ENCODE results near the gene UCK2. TPM values are rescaled to one million over a fixed set of nuclear protein-coding genes. Genes with fewer than 3 reads are reported as not detected.

Gene UCK2
- total and polyA plus RNA-seq, 2 experiments from 2014 or later, result 101 to 149 TPM

DNA sequence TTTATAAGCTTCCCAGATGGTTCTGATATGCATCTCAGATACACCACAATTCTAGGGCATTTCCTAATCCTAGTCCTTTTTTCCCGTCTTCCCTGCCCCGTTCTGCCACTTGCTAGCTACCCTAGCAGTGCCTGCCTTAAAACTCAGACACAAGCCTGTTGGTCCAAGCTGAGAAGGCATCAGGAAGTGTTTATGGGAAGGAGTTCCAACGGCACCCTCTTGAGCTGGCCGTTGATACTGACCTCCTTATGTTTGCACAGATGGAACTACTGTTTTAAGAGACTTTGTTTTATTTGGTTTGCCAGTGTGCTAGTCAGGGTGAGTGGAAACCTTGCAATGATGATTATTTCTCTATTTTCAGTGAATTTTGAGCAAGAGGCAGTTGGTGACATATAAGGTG is 67.2 kb downstream of the UCK2 start:
- Histone ChIP-seq H3F3A (replicated peaks; ENCODE audit: low read depth) (no peaks in the 10 kb centered on the region), H3K4me3 (no peak overlapping the region), H3K79me2 (replicated peaks; ENCODE audit: insufficient read depth) (peaks cover 79% of the 10 kb centered on the region), H3K27me3 (ENCODE audit: insufficient read depth) (no peaks in the 10 kb centered on the region), H2AFZ (no peak overlapping the region), H3K4me2 (no peak overlapping the region), H4K20me1 (replicated peaks; ENCODE audit: insufficient read depth) (peaks cover 39% of the 10 kb centered on the region), H3K36me3 (ENCODE audit: insufficient read depth) (peaks cover 32% of the 10 kb centered on the region), H3K4me1 (ENCODE audit: insufficient read depth) (no peaks in the 10 kb centered on the region), H3K9me2 (ENCODE audit: insufficient read depth) (no peaks in the 10 kb centered on the region), H3K27ac (ENCODE audit: low read depth) (no peak overlapping the region)
- Mint-ChIP-seq H3K4me1 (peaks cover 9% of the 10 kb centered on the region; the same call in 1 of the 3 replicates), H3K36me3 (ENCODE audit: low read depth) (peaks cover 87% of the 10 kb centered on the region), H3K4me3 (no peak overlapping the region), H3K9me3 (peaks cover 4% of the 10 kb centered on the region; the same call in 2 of the 3 replicates), H3K27me3 (ENCODE audit: insufficient read depth, low read depth, poor library complexity) (peaks cover 6% of the 10 kb centered on the region), H3K27ac (no peak overlapping the region)
- ATAC-seq (no peak; the same call in 2 of the 3 replicates), DNase-seq (ENCODE audit: low spot score) (no peak)
- no peak for TF ChIP-seq STAT1 (IDR thresholded peaks at IDR 0.05; ENCODE audit: unreplicated experiment)
- TF ChIP-seq, protein P1, sequence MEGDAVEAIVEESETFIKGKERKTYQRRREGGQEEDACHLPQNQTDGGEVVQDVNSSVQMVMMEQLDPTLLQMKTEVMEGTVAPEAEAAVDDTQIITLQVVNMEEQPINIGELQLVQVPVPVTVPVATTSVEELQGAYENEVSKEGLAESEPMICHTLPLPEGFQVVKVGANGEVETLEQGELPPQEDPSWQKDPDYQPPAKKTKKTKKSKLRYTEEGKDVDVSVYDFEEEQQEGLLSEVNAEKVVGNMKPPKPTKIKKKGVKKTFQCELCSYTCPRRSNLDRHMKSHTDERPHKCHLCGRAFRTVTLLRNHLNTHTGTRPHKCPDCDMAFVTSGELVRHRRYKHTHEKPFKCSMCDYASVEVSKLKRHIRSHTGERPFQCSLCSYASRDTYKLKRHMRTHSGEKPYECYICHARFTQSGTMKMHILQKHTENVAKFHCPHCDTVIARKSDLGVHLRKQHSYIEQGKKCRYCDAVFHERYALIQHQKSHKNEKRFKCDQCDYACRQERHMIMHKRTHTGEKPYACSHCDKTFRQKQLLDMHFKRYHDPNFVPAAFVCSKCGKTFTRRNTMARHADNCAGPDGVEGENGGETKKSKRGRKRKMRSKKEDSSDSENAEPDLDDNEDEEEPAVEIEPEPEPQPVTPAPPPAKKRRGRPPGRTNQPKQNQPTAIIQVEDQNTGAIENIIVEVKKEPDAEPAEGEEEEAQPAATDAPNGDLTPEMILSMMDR (conservative IDR thresholded peaks at IDR 0.05; ENCODE audit: low read depth in 2 of 2), result 0 out of 4 replicates have a peak, but pooled peaks have one; percentile 7 to 21

- Mint-ChIP-seq H3K36me3 (ENCODE audit: low read depth) (peaks cover 87% of the 10 kb centered on the region), H3K4me3 (no peak overlapping the region), H3K27ac (peak overlapping the region; percentile 35; the same call in 1 of the 2 replicates), H3K4me1 (peaks cover 12% of the 10 kb centered on the region; the same call in 1 of the 3 replicates), H3K27me3 (ENCODE audit: insufficient read depth, low read depth, poor library complexity) (peaks cover 9% of the 10 kb centered on the region), H3K9me3 (peaks cover 4% of the 10 kb centered on the region; the same call in 2 of the 3 replicates)
- Histone ChIP-seq H4K20me1 (replicated peaks; ENCODE audit: insufficient read depth) (peaks cover 32% of the 10 kb centered on the region), H3F3A (replicated peaks; ENCODE audit: low read depth) (no peaks in the 10 kb centered on the region), H3K4me3 (no peak overlapping the region), H3K27ac (ENCODE audit: low read depth) (no peak overlapping the region), H2AFZ (no peak overlapping the region), H3K27me3 (ENCODE audit: insufficient read depth) (no peaks in the 10 kb centered on the region), H3K36me3 (ENCODE audit: insufficient read depth) (peaks cover 32% of the 10 kb centered on the region), H3K9me2 (ENCODE audit: insufficient read depth) (no peaks in the 10 kb centered on the region), H3K4me2 (no peak overlapping the region), H3K79me2 (replicated peaks; ENCODE audit: insufficient read depth) (peaks cover 72% of the 10 kb centered on the region), H3K4me1 (ENCODE audit: insufficient read depth) (no peaks in the 10 kb centered on the region)
- no peak for ATAC-seq
- TF ChIP-seq POLR2AphosphoS5 (IDR thresholded peaks at IDR 0.05; ENCODE audit: low read depth) (no peak), EZH2 (IDR thresholded peaks at IDR 0.05; ENCODE audit: low read depth, unreplicated experiment) (no peak), EZH2phosphoT487 (IDR thresholded peaks at IDR 0.05; ENCODE audit: unreplicated experiment) (no peak), JUNB (IDR thresholded peaks at IDR 0.05; ENCODE audit: unreplicated experiment) (no peak), CREB1 (CRISPR knock-in tag; IDR thresholded peaks at IDR 0.05; ENCODE audit: low read depth) (no peak)
- no peak for DNase-seq (ENCODE audit: low spot score)
Measured at GRCh38 chr1:165895451-165895871, 68.0 kb downstream of the UCK2 start.

DNA sequence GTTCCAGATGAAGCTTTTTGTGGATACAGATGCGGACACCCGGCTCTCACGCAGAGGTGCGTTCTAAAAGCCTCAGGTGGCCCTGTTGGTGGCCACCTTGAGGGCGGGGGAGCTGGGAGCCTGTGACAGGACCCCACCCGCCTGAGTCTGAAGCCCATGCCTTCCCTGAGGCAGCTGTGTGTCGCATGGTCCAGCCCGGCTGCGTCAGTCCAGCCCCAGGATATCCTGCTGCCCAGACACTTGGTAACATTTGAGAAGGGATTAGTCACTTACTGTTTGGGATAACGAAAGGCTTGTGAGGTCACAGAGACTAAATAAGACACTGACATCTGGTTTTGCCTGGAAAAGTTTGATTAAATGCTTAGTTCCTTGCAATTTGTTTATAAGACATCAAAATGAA is 68.9 kb downstream of the UCK2 start:
- peaks cover 11% of the 10 kb centered on the region for H3K27me3 Mint-ChIP-seq (ENCODE audit: insufficient read depth, low read depth, poor library complexity)
- no peak for ATAC-seq
- H3K4me2 ChIP-seq, result no peak overlapping the region
- no peak overlapping the region for H3K27ac Mint-ChIP-seq
- H3K4me1 Mint-ChIP-seq, result peaks cover 12% of the 10 kb centered on the region; the same call in 1 of the 3 replicates
- H3K27me3 ChIP-seq (ENCODE audit: insufficient read depth), result no peaks in the 10 kb centered on the region
- no peak for DNase-seq (ENCODE audit: low spot score)
- H4K20me1 ChIP-seq (replicated peaks; ENCODE audit: insufficient read depth), result peaks cover 33% of the 10 kb centered on the region
- H3K9me3 Mint-ChIP-seq, result peaks cover 4% of the 10 kb centered on the region; the same call in 2 of the 3 replicates
- no peak overlapping the region for H3K4me3 Mint-ChIP-seq
- no peaks in the 10 kb centered on the region for H3K4me1 ChIP-seq (ENCODE audit: insufficient read depth)
- 0 out of 2 replicates have a peak overlapping the region, but pooled peaks have one; percentile 45 for H3K27ac ChIP-seq (ENCODE audit: low read depth)
- no peaks in the 10 kb centered on the region for H3K9me2 ChIP-seq (ENCODE audit: insufficient read depth)
- no peaks in the 10 kb centered on the region for H3F3A ChIP-seq (replicated peaks; ENCODE audit: low read depth)
- peaks cover 85% of the 10 kb centered on the region for H3K36me3 Mint-ChIP-seq (ENCODE audit: low read depth)
- H3K36me3 ChIP-seq (ENCODE audit: insufficient read depth), result peaks cover 27% of the 10 kb centered on the region
- peaks cover 72% of the 10 kb centered on the region for H3K79me2 ChIP-seq (replicated peaks; ENCODE audit: insufficient read depth)
- TF ChIP-seq POLR2AphosphoS5 (IDR thresholded peaks at IDR 0.05; ENCODE audit: low read depth) (no peak), NANOG (IDR thresholded peaks at IDR 0.05; ENCODE audit: borderline replicate concordance) (no peak), JUNB (IDR thresholded peaks at IDR 0.05; ENCODE audit: unreplicated experiment) (no peak), ZNF331 (CRISPR knock-in tag; IDR thresholded peaks at IDR 0.05; ENCODE audit: low read depth) (no peak), EZH2 (IDR thresholded peaks at IDR 0.05; ENCODE audit: low read depth, unreplicated experiment) (no peak), EZH2phosphoT487 (IDR thresholded peaks at IDR 0.05; ENCODE audit: unreplicated experiment) (no peak)
- TF ChIP-seq, protein P1 (conservative IDR thresholded peaks at IDR 0.05; ENCODE audit: low read depth in 2 of 2), result no peak
- no peak overlapping the region for H3K4me3 ChIP-seq
- no peak overlapping the region for H2AFZ ChIP-seq
